HG03103 (cell line): ENCODE data around the gene CTSH.
A peak's percentile ranks its signal among the peaks of the same experiment; 100 is the strongest.
"Not testable (repeated sequence)": the region's sequence is repeated elsewhere in the genome, so short reads cannot be mapped to it uniquely, and the experiment has no call there.

Source experiments
- ATAC-seq: cut with Tn5 transposase; IDR thresholded peaks from one replicate; pipeline ENCODE4 v1.9.1; 2021; ENCODE audit warnings: low read depth; ENCODE audit not compliant: unreplicated experiment

Gene CTSH

GRCh38 chr15:78944202-78944625, 632 bp downstream of the CTSH start:
- peak; percentile 20 for ATAC-seq

- ATAC-seq: no peak
Measured at GRCh38 chr15:78943692-78944091, 1.2 kb downstream of the CTSH start.

GRCh38 chr15:78942741-78943140, 2.1 kb downstream of the CTSH start:
- ATAC-seq: no peak

- ATAC-seq: peak; percentile 66
Measured at GRCh38 chr15:78938658-78939488, 6.0 kb downstream of the CTSH start.

GRCh38 chr15:78937132-78937739, 7.6 kb downstream of the CTSH start:
- no peak for ATAC-seq

- no peak for ATAC-seq
Measured at GRCh38 chr15:78934655-78935023, 10.2 kb downstream of the CTSH start.

- no peak for ATAC-seq
Measured at GRCh38 chr15:78933823-78934654, 10.8 kb downstream of the CTSH start.

- ATAC-seq: no peak
Measured at GRCh38 chr15:78933187-78933822, 11.5 kb downstream of the CTSH start.

- no peak for ATAC-seq
Measured at GRCh38 chr15:78932258-78932808, 12.5 kb downstream of the CTSH start.

GRCh38 chr15:78931439-78932257, 13.2 kb downstream of the CTSH start:
- no peak for ATAC-seq

- no peak for ATAC-seq
Measured at GRCh38 chr15:78930577-78931388, 14.1 kb downstream of the CTSH start.

GRCh38 chr15:78929536-78930264, 15.1 kb downstream of the CTSH start:
- ATAC-seq: no peak

GRCh38 chr15:78928616-78929093, 16.2 kb downstream of the CTSH start:
- ATAC-seq: no peak

- ATAC-seq: not testable (repeated sequence)
Measured at GRCh38 chr15:78928176-78928575, 16.7 kb downstream of the CTSH start.

- no peak for ATAC-seq
Measured at GRCh38 chr15:78927077-78927790, 17.6 kb downstream of the CTSH start.

GRCh38 chr15:78925956-78926743, 18.7 kb downstream of the CTSH start:
- ATAC-seq: no peak
